K562 (cell line): ENCODE measurements around the gene ESRRG. TPM values are rescaled to one million over a fixed set of nuclear protein-coding genes. Genes with fewer than 3 reads are reported as not detected.

Experiments
- ATAC-seq: fragments of 200-7000 bp; cut with Tn5 transposase; 3 replicates; pipeline ENCODE4 v1.9.1; 2020; ENCODE audit warnings: moderate library complexity
- BruUV-seq: library from RNA; stranded (reverse); fragments of 400-500 nt; replicated peaks from 2 replicates; lab custom pipeline; 2021; lab: Mats Ljungman, UMichigan
- CTCF ChIA-PET: fragments of 300-600 bp; formaldehyde crosslinking; extraction: SDS; loops from one replicate; lab custom pipeline; 2021; ENCODE audit warnings: low intra/inter-chr PET ratio; lab: Yijun Ruan, JAX
- POLR2A ChIA-PET: fragments of 300-600, 350-650 bp; sonication (Branson Sonifier 250); formaldehyde crosslinking; extraction: SDS; loops from one replicate; lab custom pipeline; 2021; ENCODE audit warnings: antibody characterized with exemption, inconsistent platforms; lab: Yijun Ruan, JAX
- DNase-seq, 4 experiments: peaks; one replicate each; pipeline versions ENCODE4 v3.0.0 to v3.0.0-alpha.2; 2011 to 2018; ENCODE audit warnings: low spot score in 3 of 4, mixed read lengths in 3 of 4; ENCODE audit errors: extremely low read depth in 1 of 4
- FAIRE-seq: peaks from 2 replicates; lab custom pipeline; 2011; peaks lifted over from hg19 to GRCh38; lab: Jason Lieb, UNC
- H2AFZ ChIP-seq: 2 replicates; pipeline ENCODE4 v1.6.0; 2011; ENCODE audit warnings: low read depth, low read length, control low read depth, inconsistent platforms
- H3K27ac ChIP-seq: fragments of 200-600 bp; 3 replicates; pipeline ENCODE4 v1.8.0; 2011; ENCODE audit warnings: low read depth, mild to moderate bottlenecking, control low read depth, inconsistent platforms, low read length, moderate library complexity, mixed read lengths; ENCODE audit errors: extremely low read depth
- H3K27me3 ChIP-seq, 2 experiments: fragments of 300-600 bp in 1 of 2; 2 replicates in 1 of 2; 3 replicates in 1 of 2; pipeline versions ENCODE4 v1.6.0 to v1.8.0; 2011; ENCODE audit warnings: inconsistent platforms in 2 of 2, low read length in 2 of 2, mild to moderate bottlenecking in 1 of 2, mixed read lengths in 1 of 2, moderate library complexity in 1 of 2; ENCODE audit not compliant: control insufficient read depth in 2 of 2, insufficient read depth in 2 of 2
- H3K36me3 ChIP-seq: fragments of 300-600 bp; 3 replicates; pipeline ENCODE4 v1.8.0; 2011; ENCODE audit warnings: mild to moderate bottlenecking, low read length, inconsistent platforms; ENCODE audit not compliant: control insufficient read depth, insufficient read depth
- H3K4me1 ChIP-seq, 2 experiments: fragments of 200-600 bp in 1 of 2; replicated peaks in 1 of 2; 2 replicates in 1 of 2; 3 replicates in 1 of 2; pipeline versions ENCODE4 v1.5.1 to v1.8.0; 2011; ENCODE audit warnings: inconsistent platforms in 2 of 2, low read length in 2 of 2, mild to moderate bottlenecking in 1 of 2, mixed read lengths in 1 of 2, moderate library complexity in 1 of 2; ENCODE audit not compliant: control insufficient read depth in 2 of 2, insufficient read depth in 2 of 2
- H3K4me2 ChIP-seq: 2 replicates; pipeline ENCODE4 v1.6.1; 2011; ENCODE audit warnings: low read length, control low read depth, inconsistent platforms, mixed read lengths; ENCODE audit not compliant: insufficient read depth
- H3K4me3 ChIP-seq: fragments of 200-600 bp; sonication (generic), shearing (Covaris generic); 2 replicates; pipeline ENCODE4 v1.5.1; 2016; ENCODE audit warnings: control low read depth, inconsistent platforms
- H3K79me2 ChIP-seq: fragments of 200-600 bp; 3 replicates; pipeline ENCODE4 v1.8.0; 2011; ENCODE audit warnings: low read length, inconsistent platforms; ENCODE audit not compliant: control insufficient read depth, insufficient read depth
- H3K9ac ChIP-seq, 2 experiments: 2 replicates each; pipeline versions ENCODE4 v1.6.0 to v1.6.1; 2011; ENCODE audit warnings: low read depth in 2 of 2, low read length in 2 of 2, control low read depth in 1 of 2, inconsistent platforms in 1 of 2, mild to moderate bottlenecking in 1 of 2, mixed read lengths in 1 of 2; ENCODE audit not compliant: insufficient read depth in 1 of 2
- H3K9me1 ChIP-seq: one replicate; pipeline ENCODE4 v1.6.0; 2011; ENCODE audit warnings: inconsistent platforms, mild to moderate bottlenecking, low read length, moderate library complexity; ENCODE audit not compliant: control insufficient read depth, insufficient read depth
- H3K9me3 ChIP-seq: replicated peaks from 2 replicates; pipeline ENCODE4 v1.5.1; 2011; ENCODE audit warnings: low read depth, low read length, inconsistent platforms; ENCODE audit not compliant: control insufficient read depth, insufficient read depth
- H4K20me1 ChIP-seq: replicated peaks from 2 replicates; pipeline ENCODE4 v1.6.1; 2011; ENCODE audit warnings: low read length, inconsistent platforms, mixed read lengths; ENCODE audit not compliant: control insufficient read depth, insufficient read depth
- DACH1 ChIP-seq: fragments of 450-650 bp; IDR thresholded peaks from 2 replicates; pipeline ENCODE4 v1.6.1; 2018; ENCODE audit not compliant: partially characterized antibody
- DIDO1 ChIP-seq: fragments of 450-650 bp; IDR thresholded peaks from 2 replicates; pipeline ENCODE4 v1.6.1; 2016; ENCODE audit warnings: low read depth, missing biosample characterization, missing genetic modification characterization
- GATAD2B ChIP-seq: fragments of 450-650 bp; IDR thresholded peaks from 2 replicates; pipeline ENCODE4 v1.6.1; 2017; ENCODE audit warnings: mild to moderate bottlenecking, borderline replicate concordance
- ZKSCAN1 ChIP-seq: fragments of 150-350 bp; IDR thresholded peaks from 2 replicates; pipeline ENCODE4 v1.6.1; 2016; ENCODE audit warnings: low read depth, low read length
- ZNF282 ChIP-seq: sonication (generic); formaldehyde crosslinking; IDR thresholded peaks from 2 replicates; pipeline ENCODE4 v1.8.1; 2023; ENCODE audit warnings: missing genetic modification reagents
- ZNF589 ChIP-seq: fragments of 200-800 bp; sonication (Bioruptor generic); IDR thresholded peaks from 2 replicates; pipeline ENCODE4 v1.6.1; 2016; ENCODE audit warnings: low read depth, missing genetic modification characterization, missing compliant biosample characterization
- WGBS: fragments of 100-300 bp; shearing (Covaris generic); methylation state at CpG from one replicate; pipeline ENCODE4 v1.1.6; 2016; ENCODE audit warnings: low coverage, mixed read lengths; ENCODE audit not compliant: insufficient coverage; ENCODE audit errors: missing lambda C conversion rate; 5-methylcytosine and 5-hydroxymethylcytosine counted together
- in situ Hi-C: fragments of 300-500 bp; cut with MboI; formaldehyde crosslinking; loops from 4 replicates; pipeline ENCODE4 v1.15.0; 2018; ENCODE audit warnings: inconsistent platforms, mixed read lengths
- intact Hi-C: fragments of 100-400 bp; cut with micrococcal nuclease; formaldehyde crosslinking; loops from 2 replicates; pipeline ENCODE4 v1.14.2; 2022
- polyA plus RNA-seq, 8 experiments: library from polyadenylated mRNA; depleted of rRNA in 4 of 8; stranded (reverse) in 5 of 8; unstranded in 3 of 8; fragments of >200 nt; fragmentation: Nextera tagmentation in 2 of 8; fragmentation: Illumina TruSeq in 1 of 8; extraction: Ambion mirVana in 2 of 8; extraction: Trizol in 1 of 8; gene quantifications; 2 replicates each; pipeline versions ENCODE4 v1.2.1 to v1.2.3, GENCODE V29; 2011 to 2014; ENCODE audit warnings: inconsistent platforms in 1 of 8, missing spikeins in 1 of 8
- total RNA-seq, 7 experiments: library from RNA; depleted of rRNA in 6 of 7; stranded (reverse); fragments of >200 nt in 6 of 7; fragmentation: Illumina TruSeq in 2 of 7; extraction: Trizol in 2 of 7; gene quantifications; 2 replicates each; pipeline versions ENCODE4 v1.2.1 to v1.2.3, GENCODE V29; 2011 to 2021; ENCODE audit warnings: low replicate concordance in 1 of 7
- TF ChIP-seq, protein P1 (sequence below): sonication (generic); formaldehyde crosslinking; IDR thresholded peaks from 2 replicates; pipeline ENCODE4 v1.8.0; 2023; ENCODE audit warnings: missing genetic modification reagents, mild to moderate bottlenecking, borderline replicate concordance

ESRRG gene
- total and polyA plus RNA-seq, 9 of the 15 experiments (the other 6 are each of a cell fraction or from before 2014, with no cell fraction given): not detected

DNA sequence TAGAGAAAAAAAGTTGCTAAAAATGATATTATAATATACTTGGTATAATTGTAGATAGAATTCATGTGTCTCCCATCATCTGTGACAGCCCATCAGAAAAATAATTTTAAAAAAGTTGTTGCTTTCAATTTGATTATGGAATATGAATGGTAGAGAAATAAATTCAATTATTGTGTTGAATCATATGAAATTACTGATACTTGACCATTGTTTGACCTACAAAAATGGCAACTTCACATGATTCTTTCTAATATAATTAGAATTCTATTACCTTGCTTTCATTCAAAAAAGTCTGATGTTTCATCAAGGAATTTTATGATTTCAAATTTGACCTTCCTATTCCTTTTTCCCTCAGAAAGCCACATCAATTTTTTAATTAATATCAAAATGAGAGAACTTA lies 11.5 kb downstream of the ESRRG start (continued):
- TF ChIP-seq GATAD2B: no peak

DNA sequence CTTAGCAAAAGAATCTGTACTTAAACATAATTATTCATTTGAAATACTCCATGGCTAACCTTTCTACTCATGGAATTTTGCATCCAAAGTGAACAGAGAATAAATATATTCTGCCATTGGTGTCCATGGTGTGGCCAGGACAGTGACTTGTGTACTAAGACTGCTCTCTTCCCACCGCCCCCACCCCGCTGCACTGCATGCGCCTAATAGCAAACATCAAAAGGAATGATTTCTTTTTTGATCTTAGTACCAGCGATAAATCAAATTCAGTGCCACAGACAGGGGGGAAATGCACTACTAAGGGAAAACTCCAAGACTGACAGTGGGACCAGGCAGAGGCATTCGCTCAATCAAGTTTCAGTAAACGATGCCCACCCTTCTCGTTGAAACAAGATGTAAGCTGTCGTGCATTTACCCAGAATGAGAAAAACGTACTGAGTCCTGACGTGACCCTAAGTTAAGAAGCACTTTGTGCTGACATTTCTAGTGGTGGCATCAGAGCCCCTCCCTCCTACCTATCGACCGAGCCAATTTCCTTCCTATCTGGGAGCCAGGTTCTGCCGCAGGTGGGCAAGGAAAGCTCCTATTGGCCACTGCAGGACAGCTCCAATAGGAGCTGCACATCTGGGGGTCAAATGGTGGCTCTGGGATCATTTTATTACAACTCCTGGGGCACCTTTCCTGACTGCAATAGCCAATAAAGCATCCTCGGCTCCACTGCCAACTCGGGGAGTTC lies 12.5 kb downstream of the ESRRG start:
- Histone ChIP-seq H3K4me1 (no peaks in the 10 kb centered on the region), H3K9me1 (no peaks in the 10 kb centered on the region), H3K79me2 (no peaks in the 10 kb centered on the region), H3K9me3 (no peaks in the 10 kb centered on the region), H3K4me2 (no peak overlapping the region), H3K27ac (no peak overlapping the region), H4K20me1 (no peaks in the 10 kb centered on the region), H3K9ac (no peak overlapping the region), H3K4me3 (no peak overlapping the region), H3K36me3 (no peaks in the 10 kb centered on the region), H3K27me3 (no peaks in the 10 kb centered on the region), H2AFZ (no peak overlapping the region)
- POLR2A ChIA-PET: no interaction called here
- CTCF ChIA-PET: no interaction called here
- FAIRE-seq (no peak), DNase-seq (no peak), ATAC-seq (no peak)
- intact Hi-C loops (no loop called here), in situ Hi-C loops (no loop called here)
- TF ChIP-seq ZKSCAN1: no peak
- TF ChIP-seq DIDO1 (tag): no peak
- no peak for TF ChIP-seq DACH1
- under 1% methylated on average over 15 of the region's 15 CpGs for WGBS
- BruUV-seq: no TSS peak

DNA sequence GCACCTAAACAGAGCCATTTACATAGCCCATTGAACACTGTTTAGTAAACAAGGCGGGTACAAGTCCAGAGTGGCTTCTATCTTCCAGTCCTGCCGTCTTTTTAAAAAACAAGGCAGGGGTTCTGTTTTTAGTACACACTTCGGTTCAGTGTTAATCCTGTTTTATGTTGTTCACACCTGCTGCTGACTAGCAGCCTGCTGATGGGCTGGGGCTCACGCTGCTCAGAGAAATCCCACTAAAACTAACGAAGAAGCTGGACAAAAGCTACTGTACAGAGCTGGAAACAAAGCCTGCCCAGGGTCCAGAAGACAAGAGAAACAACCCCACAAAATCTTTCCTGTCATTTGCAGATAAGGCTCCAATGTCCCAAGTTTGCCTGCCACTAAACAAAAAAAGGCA lies 13.2 kb downstream of the ESRRG start:
- intact Hi-C loops (no loop called here), in situ Hi-C loops (no loop called here)
- ChIA-PET CTCF (no interaction called here), POLR2A (no interaction called here)
- no TSS peak for BruUV-seq
- Histone ChIP-seq H3K4me1 (no peaks in the 10 kb centered on the region), H3K36me3 (no peaks in the 10 kb centered on the region), H2AFZ (no peak overlapping the region), H3K9ac (no peak overlapping the region), H3K4me3 (no peak overlapping the region), H4K20me1 (no peaks in the 10 kb centered on the region), H3K9me3 (no peaks in the 10 kb centered on the region), H3K79me2 (no peaks in the 10 kb centered on the region), H3K4me2 (no peak overlapping the region), H3K9me1 (no peaks in the 10 kb centered on the region), H3K27ac (no peak overlapping the region), H3K27me3 (no peaks in the 10 kb centered on the region)
- no peak for DNase-seq
- ATAC-seq: no peak
- no peak for FAIRE-seq
- WGBS: 0% methylated on average over 5 of the region's 5 CpGs
- TF ChIP-seq ZNF282 (CRISPR knock-in tag) (no peak), ZNF589 (CRISPR knock-in tag) (no peak)
- TF ChIP-seq, protein P1, sequence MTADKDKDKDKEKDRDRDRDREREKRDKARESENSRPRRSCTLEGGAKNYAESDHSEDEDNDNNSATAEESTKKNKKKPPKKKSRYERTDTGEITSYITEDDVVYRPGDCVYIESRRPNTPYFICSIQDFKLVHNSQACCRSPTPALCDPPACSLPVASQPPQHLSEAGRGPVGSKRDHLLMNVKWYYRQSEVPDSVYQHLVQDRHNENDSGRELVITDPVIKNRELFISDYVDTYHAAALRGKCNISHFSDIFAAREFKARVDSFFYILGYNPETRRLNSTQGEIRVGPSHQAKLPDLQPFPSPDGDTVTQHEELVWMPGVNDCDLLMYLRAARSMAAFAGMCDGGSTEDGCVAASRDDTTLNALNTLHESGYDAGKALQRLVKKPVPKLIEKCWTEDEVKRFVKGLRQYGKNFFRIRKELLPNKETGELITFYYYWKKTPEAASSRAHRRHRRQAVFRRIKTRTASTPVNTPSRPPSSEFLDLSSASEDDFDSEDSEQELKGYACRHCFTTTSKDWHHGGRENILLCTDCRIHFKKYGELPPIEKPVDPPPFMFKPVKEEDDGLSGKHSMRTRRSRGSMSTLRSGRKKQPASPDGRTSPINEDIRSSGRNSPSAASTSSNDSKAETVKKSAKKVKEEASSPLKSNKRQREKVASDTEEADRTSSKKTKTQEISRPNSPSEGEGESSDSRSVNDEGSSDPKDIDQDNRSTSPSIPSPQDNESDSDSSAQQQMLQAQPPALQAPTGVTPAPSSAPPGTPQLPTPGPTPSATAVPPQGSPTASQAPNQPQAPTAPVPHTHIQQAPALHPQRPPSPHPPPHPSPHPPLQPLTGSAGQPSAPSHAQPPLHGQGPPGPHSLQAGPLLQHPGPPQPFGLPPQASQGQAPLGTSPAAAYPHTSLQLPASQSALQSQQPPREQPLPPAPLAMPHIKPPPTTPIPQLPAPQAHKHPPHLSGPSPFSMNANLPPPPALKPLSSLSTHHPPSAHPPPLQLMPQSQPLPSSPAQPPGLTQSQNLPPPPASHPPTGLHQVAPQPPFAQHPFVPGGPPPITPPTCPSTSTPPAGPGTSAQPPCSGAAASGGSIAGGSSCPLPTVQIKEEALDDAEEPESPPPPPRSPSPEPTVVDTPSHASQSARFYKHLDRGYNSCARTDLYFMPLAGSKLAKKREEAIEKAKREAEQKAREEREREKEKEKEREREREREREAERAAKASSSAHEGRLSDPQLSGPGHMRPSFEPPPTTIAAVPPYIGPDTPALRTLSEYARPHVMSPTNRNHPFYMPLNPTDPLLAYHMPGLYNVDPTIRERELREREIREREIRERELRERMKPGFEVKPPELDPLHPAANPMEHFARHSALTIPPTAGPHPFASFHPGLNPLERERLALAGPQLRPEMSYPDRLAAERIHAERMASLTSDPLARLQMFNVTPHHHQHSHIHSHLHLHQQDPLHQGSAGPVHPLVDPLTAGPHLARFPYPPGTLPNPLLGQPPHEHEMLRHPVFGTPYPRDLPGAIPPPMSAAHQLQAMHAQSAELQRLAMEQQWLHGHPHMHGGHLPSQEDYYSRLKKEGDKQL (CRISPR knock-in tag): no peak
